Activated naive CD4-positive, alpha-beta T cell treated with anti-CD3 and anti-CD28 coated beads for 36 hours (primary cell): ENCODE results near the gene KIF26A. TPM values are rescaled to one million over a fixed set of nuclear protein-coding genes. Genes with fewer than 3 reads are reported as not detected.

Experiments
- CTCF ChIA-PET: fragments of 350-600 bp; sonication (Branson Sonifier 250); formaldehyde crosslinking; loops from one replicate; lab custom pipeline; 2021; ENCODE audit warnings: antibody characterized with exemption; lab: Charles Lee
- DNase-seq: peaks from one replicate; pipeline ENCODE4 v3.0.0-alpha.2; 2020
- H3K27ac Mint-ChIP-seq: one replicate; pipeline ENCODE4 v1.8.0; 2021; ENCODE audit warnings: mild to moderate bottlenecking, mixed read lengths
- H3K27me3 Mint-ChIP-seq: one replicate; pipeline ENCODE4 v1.8.0; 2021; ENCODE audit warnings: low read depth, mixed read lengths
- H3K36me3 Mint-ChIP-seq: one replicate; pipeline ENCODE4 v1.8.0; 2021; ENCODE audit warnings: low read depth, mixed read lengths
- H3K4me1 Mint-ChIP-seq: one replicate; pipeline ENCODE4 v1.8.0; 2021; ENCODE audit warnings: low read depth, mixed read lengths
- H3K4me3 Mint-ChIP-seq: one replicate; pipeline ENCODE4 v1.8.0; 2021; ENCODE audit warnings: mild to moderate bottlenecking, moderate library complexity, mixed read lengths
- H3K9me3 Mint-ChIP-seq: one replicate; pipeline ENCODE4 v1.8.0; 2021; ENCODE audit warnings: mixed read lengths
- intact Hi-C: fragments of 100-400 bp; cut with micrococcal nuclease; formaldehyde crosslinking; loops from one replicate; pipeline ENCODE4 v1.15.1; 2023
- total RNA-seq, 2 experiments: library from RNA; stranded (reverse); gene quantifications; one replicate each; pipeline ENCODE4 v1.2.3, GENCODE V29; 2021

Gene KIF26A
- total RNA-seq, 2 experiments from 2014 or later = 0.07 TPM

DNA sequence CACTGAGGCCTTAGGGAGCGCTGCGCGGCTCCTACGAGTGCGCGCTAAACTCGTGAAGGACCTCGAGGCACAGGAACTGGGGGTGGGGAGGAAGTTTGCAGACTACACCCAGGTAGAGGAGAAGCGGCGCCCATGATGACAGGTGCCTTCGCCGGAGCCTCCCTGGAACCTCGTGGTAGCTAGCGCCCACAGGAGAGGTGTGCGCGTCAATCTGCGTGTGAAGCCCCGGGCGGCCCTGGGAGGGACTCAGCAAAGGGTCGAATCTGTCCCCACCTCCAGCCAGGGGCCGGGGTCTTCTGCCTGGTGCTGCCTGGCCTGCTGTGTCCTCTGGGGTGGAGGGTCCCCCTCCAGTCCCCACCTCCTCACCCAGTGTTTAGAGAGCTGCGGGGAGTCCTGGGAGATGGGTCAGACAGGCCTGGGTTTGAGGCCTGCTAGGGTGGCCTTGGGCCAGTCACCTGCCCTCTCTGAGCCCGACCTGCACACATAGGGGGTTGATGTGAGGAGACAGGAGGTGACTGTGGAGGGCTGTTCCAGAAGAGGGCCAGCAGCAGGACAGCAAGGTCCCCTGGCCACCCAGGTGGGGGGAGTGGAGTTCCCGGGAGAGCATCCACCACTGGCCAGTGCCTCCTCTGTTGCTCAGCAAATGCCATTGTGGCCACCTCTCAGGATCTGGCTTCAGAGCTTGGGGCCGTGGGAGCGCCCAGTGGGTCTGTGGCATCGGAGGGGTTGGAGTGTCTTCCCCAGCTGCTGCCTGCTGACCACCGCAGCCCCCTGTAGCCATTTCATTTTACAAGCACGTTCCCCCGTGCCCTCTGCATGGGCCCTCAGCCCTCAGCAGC is 20.2 kb upstream of the KIF26A start:
- Mint-ChIP-seq H3K27ac (no peak overlapping the region), H3K27me3 (peaks cover 27% of the 10 kb centered on the region)

DNA sequence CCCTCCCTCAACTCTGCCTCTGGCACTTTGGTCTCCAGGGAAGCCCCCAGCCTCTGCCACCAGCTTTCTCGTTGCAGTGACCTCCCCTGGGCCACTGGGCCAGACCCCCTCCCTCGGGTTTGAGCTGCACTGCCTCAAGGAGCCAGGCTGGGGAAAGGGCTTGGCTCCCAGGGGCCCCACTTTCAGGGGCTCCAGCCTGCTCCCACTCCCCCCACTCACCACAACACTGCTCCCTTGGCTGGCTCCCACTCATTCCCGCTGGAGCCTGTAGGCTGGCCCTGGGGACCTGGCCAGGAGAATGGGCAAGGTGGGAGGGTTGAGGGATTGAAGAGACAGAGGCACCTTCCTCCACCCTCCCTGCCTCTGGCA is 19.3 kb upstream of the KIF26A start:
- peaks cover 30% of the 10 kb centered on the region for H3K27me3 Mint-ChIP-seq
- intact Hi-C loops = no loop called here
- no peak overlapping the region for H3K4me3 Mint-ChIP-seq
- no peaks in the 10 kb centered on the region for H3K4me1 Mint-ChIP-seq
- no peak for DNase-seq
- peaks cover 4% of the 10 kb centered on the region for H3K9me3 Mint-ChIP-seq
- H3K36me3 Mint-ChIP-seq = peaks cover 2% of the 10 kb centered on the region
- CTCF ChIA-PET = no interaction called here
- H3K27ac Mint-ChIP-seq = no peak overlapping the region

More for the DNA sequence above, 20.2 kb upstream of the KIF26A start:
- Mint-ChIP-seq H3K4me3 (no peak overlapping the region), H3K4me1 (no peaks in the 10 kb centered on the region), H3K36me3 (no peaks in the 10 kb centered on the region), H3K9me3 (no peaks in the 10 kb centered on the region)
- no peak for DNase-seq
- intact Hi-C loops = no loop called here
- CTCF ChIA-PET = no interaction called here

DNA sequence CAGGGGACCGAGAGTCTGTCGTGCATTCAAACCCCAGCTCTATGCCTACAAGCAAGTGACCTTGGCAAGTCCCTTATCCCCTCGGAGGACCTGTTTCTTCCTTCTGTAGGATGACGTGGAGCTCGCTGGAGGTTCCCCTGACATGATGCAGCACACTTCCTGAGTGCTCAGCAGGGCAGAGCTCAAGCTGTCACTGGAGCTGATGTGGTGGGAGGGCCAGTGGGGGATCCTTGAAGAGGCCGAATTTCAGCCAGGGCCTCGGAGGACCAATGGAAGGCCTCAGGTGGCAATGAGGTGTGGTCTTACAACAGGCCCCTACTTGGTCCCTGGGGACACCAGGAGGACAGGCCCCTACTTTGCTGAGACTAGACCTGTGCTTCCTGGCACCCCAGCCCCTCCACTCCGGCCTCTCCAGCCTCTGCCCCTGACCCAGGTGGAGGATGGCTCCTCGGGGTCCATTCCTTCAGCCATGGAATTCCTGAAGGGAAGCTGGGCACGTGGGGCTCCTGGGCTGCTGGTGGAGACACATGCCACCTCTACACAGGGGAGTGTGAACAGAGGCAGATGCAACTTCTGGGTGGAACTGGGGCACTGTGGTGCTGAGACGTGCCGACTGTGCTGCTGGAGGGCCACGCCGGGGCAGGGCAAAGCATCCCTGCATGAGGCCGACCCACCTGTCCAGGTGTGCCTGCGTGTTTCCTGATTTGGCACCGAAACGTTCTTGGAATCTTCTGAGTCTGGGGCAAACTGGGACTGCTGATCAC is 18.7 kb upstream of the KIF26A start:
- H3K9me3 Mint-ChIP-seq = peaks cover 4% of the 10 kb centered on the region
- no peak overlapping the region for H3K27ac Mint-ChIP-seq
- no peak overlapping the region for H3K4me3 Mint-ChIP-seq
- CTCF ChIA-PET = no interaction called here
- peaks cover 30% of the 10 kb centered on the region for H3K27me3 Mint-ChIP-seq
- no peak for DNase-seq
- peaks cover 2% of the 10 kb centered on the region for H3K36me3 Mint-ChIP-seq
- no peaks in the 10 kb centered on the region for H3K4me1 Mint-ChIP-seq
- intact Hi-C loops = no loop called here

DNA sequence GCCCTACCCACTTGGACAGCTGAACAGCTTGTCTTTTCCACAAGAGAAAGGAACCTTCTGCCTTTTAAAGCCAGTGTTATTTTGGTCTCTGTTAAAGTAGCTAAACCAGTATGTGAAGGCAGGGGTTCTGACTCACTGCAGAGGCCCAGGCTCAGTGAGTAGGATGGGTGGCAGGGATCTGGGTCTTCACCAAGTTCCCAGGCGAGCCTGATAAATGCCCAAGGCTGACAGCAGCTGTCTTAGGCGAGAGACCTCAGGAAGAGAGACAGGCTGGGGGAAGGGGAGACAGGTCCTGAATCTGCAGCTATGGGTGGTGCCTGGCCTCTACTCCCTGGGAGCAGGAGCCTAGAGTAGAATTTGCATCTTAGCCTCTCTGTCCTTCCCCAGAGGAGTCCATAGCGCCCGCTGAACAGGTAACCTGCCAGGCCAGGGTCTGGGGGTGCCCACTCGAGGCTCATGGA is 18.1 kb upstream of the KIF26A start:
- H3K27me3 Mint-ChIP-seq = peaks cover 34% of the 10 kb centered on the region
- H3K27ac Mint-ChIP-seq = no peak overlapping the region
- no peaks in the 10 kb centered on the region for H3K4me1 Mint-ChIP-seq
- H3K4me3 Mint-ChIP-seq = no peak overlapping the region
- peaks cover 4% of the 10 kb centered on the region for H3K36me3 Mint-ChIP-seq
- no peak for DNase-seq
- H3K9me3 Mint-ChIP-seq = peaks cover 9% of the 10 kb centered on the region
- CTCF ChIA-PET = no interaction called here
- intact Hi-C loops = no loop called here

DNA sequence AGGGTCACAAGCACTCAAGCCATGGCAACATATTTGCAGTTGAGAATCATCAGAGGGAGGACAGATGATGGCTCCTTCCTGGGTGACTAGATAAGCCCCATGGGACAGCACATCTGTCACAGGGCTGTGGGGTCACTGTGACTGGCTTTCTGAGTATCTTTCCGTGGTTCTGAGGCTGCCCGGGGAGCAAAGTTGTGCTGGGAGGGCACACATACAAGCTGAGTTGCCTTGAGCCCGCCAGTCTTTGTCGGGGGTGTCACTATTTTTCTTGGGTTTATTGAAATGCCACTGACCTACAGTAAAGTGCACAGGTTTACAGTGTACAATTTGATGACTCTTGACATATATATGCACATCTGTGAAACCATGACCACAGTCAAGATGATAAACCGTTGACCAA is 17.2 kb upstream of the KIF26A start:
- intact Hi-C loops = no loop called here
- H3K4me3 Mint-ChIP-seq = no peak overlapping the region
- CTCF ChIA-PET = no interaction called here

DNA sequence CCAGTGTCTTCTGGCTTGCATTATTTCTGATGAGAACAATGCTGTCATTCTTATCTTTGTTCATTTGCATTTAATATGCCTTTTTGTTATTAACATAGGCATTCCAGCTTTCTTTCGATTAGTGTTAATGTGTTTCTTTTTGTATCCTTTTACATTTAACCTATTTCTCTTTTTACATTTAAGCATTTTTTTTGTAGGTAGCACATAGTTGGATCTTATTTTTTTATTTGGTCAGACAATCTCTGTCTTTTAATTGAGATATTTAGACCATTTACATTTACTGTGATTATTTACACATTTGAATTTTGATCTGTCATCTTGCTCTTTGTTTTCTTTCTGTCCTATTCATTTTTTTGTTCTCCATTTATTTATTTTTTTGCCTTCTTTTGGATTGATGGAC is 14.5 kb upstream of the KIF26A start:
- Mint-ChIP-seq H3K27ac (no peak overlapping the region), H3K27me3 (peaks cover 20% of the 10 kb centered on the region), H3K4me1 (no peaks in the 10 kb centered on the region), H3K4me3 (no peak overlapping the region), H3K36me3 (peaks cover 4% of the 10 kb centered on the region), H3K9me3 (peaks cover 13% of the 10 kb centered on the region)
- no peak for DNase-seq
- intact Hi-C loops = no loop called here
- CTCF ChIA-PET = no interaction called here

More for the DNA sequence above, 17.2 kb upstream of the KIF26A start:
- H3K36me3 Mint-ChIP-seq = peaks cover 4% of the 10 kb centered on the region
- peaks cover 10% of the 10 kb centered on the region for H3K9me3 Mint-ChIP-seq
- H3K4me1 Mint-ChIP-seq = no peaks in the 10 kb centered on the region
- H3K27me3 Mint-ChIP-seq = peaks cover 27% of the 10 kb centered on the region
- H3K27ac Mint-ChIP-seq = no peak overlapping the region
- DNase-seq = no peak

DNA sequence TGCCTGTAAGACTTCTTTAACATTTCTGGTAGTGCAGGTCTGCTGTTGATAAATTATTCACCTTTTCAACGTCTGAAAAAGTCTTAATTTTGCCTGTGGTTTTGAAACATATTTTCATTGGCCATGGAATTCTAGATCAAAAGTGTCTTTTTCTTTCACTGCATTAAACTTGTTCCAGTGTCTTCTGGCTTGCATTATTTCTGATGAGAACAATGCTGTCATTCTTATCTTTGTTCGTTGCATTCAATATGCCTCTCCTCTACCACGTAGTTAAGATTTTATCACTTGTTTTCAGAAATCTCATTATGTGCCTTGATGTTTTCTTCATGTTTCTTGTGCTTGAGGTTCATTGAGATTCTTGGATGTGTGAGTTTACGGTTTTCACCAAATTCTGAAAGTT is 13.4 kb upstream of the KIF26A start:
- DNase-seq = no peak
- H3K27ac Mint-ChIP-seq = no peak overlapping the region
- H3K27me3 Mint-ChIP-seq = peaks cover 15% of the 10 kb centered on the region
- peaks cover 20% of the 10 kb centered on the region for H3K9me3 Mint-ChIP-seq
- H3K36me3 Mint-ChIP-seq = peaks cover 5% of the 10 kb centered on the region
- CTCF ChIA-PET = no interaction called here
- H3K4me3 Mint-ChIP-seq = no peak overlapping the region
- no peaks in the 10 kb centered on the region for H3K4me1 Mint-ChIP-seq
- intact Hi-C loops = no loop called here

DNA sequence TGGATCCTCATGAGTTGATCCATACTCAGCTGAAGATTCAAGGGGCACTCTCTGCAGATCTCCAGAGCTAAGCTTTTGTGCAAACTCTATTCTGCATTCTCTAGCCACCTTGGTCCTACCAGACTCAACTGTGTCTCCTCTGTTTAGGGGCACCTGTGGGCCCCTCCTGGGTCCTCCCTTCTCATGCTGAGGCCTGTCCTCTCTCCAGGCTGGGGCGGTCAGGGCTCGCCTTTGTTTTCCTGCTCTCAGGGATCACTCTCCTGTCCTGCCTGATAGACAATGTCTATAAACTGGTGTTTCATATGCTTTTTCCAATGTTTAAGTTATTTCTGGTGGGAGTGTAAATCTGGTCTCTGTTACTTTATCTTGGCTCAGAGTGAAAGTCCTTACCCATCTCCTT is 11.6 kb upstream of the KIF26A start:
- CTCF ChIA-PET = no interaction called here
- Mint-ChIP-seq H3K36me3 (peaks cover 5% of the 10 kb centered on the region), H3K27ac (no peak overlapping the region), H3K9me3 (peaks cover 23% of the 10 kb centered on the region), H3K4me3 (no peak overlapping the region), H3K27me3 (peaks cover 20% of the 10 kb centered on the region), H3K4me1 (no peaks in the 10 kb centered on the region)
- intact Hi-C loops = no loop called here
- DNase-seq = no peak

DNA sequence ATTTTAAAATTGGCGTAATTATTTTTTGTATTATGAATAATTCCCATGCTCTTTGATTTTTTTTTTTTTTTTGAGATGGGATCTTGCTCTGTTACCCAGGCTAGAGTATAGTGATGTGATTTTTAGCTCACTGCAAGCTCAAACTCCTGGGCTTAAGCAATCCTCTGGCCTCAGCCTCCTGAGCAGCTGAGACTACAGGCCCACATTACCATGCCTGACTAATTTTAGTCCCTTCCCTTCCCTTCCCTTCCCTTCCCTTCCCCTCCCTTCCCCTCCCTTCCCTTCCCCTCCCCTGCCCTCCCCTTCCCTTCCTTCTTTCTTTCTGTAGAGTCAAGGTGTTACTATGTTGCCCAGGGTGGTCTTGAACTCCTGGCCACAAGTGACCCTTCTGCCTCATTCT is 9.4 kb upstream of the KIF26A start:
- H3K27me3 Mint-ChIP-seq = peaks cover 28% of the 10 kb centered on the region
- H3K4me3 Mint-ChIP-seq = no peak overlapping the region
- H3K9me3 Mint-ChIP-seq = peaks cover 20% of the 10 kb centered on the region
- no peaks in the 10 kb centered on the region for H3K4me1 Mint-ChIP-seq
- H3K36me3 Mint-ChIP-seq = peaks cover 3% of the 10 kb centered on the region
- intact Hi-C loops = no loop called here
- CTCF ChIA-PET = interaction anchor here (0.6 to 2.1 kb wide), 8 partner anchors 32 to 435 kb away, joined by 3 to 8 read pairs (median 3); no protein-coding TSS in a partner anchor
- no peak overlapping the region for H3K27ac Mint-ChIP-seq
- DNase-seq = no peak

DNA sequence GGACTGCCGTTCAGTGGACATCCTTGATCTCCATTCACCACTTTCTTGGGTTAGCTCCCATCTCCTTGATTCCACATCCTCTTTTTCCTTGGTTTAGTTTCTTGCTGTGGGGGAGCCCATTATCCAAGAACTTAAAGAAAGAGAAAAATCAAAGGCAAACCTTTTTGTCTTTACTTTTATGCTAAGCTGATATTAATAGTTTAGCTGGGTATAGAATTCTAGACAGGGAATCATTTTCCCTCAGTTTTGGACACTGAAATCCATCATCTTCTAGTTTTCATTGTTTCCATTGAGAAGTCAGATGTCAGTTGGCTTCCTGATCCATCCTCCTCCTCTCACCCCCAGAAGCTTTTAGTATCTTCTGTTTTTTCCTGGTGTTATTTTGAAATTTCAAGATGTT is 8.8 kb upstream of the KIF26A start:
- Mint-ChIP-seq H3K4me3 (no peak overlapping the region), H3K9me3 (peaks cover 18% of the 10 kb centered on the region), H3K27me3 (peaks cover 31% of the 10 kb centered on the region), H3K4me1 (no peaks in the 10 kb centered on the region), H3K27ac (no peak overlapping the region), H3K36me3 (peaks cover 3% of the 10 kb centered on the region)
- intact Hi-C loops = no loop called here
- CTCF ChIA-PET = interaction anchor here (1.2 to 2.1 kb wide), 3 partner anchors 32 to 52 kb away, joined by 3 to 8 read pairs (median 4); no protein-coding TSS in a partner anchor
- no peak for DNase-seq

DNA sequence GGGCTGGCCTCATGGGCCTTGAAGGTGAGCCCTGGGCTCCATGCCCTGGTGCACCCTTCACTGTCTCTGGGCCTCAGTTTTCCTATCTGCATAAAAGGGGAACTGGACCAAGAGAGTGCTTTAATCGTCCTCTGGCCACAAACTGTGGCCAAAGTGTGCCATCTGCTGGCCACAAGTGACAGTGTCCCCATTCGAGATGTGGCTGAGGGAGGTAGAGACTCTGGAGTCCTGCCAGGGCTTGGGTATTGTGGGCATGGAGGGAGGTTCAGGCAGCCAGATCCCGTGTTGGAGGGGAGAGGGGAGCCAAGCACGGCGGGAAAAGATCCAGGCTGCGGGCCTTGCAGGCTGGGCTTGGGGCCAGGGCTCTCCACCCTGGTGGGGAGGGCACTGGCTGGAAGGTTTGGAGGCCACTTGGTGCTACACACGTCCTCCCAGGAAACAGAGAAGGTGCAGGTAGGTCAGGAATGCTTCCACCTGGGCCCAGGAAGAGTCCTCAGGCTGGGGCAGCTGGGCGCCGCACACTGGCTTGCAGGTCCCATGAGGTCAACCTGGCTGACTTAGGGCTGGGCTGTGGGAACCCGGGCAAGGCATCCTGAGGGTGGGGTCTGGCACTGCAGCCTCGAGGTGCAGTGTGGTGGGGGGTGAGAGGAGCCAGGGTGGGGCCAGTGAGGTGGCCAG is 7.3 kb upstream of the KIF26A start:
- intact Hi-C loops = loop anchor here (1.0 to 10.0 kb wide), 3 partner anchors 37 to 334 kb away; no protein-coding TSS in a partner anchor
- no peak overlapping the region for H3K27ac Mint-ChIP-seq
- peaks cover 38% of the 10 kb centered on the region for H3K27me3 Mint-ChIP-seq
- H3K36me3 Mint-ChIP-seq = peaks cover 1% of the 10 kb centered on the region
- peaks cover 13% of the 10 kb centered on the region for H3K9me3 Mint-ChIP-seq
- peaks cover 3% of the 10 kb centered on the region for H3K4me1 Mint-ChIP-seq
- DNase-seq = peak; percentile 35
- no peak overlapping the region for H3K4me3 Mint-ChIP-seq
- CTCF ChIA-PET = interaction anchor here (1.4 to 1.9 kb wide), 2 partner anchors 34 to 54 kb away, joined by 4 to 8 read pairs; no protein-coding TSS in a partner anchor
